GM23338 (cell line): ENCODE data around the gene BTBD19. TPM values are rescaled to one million over a fixed set of nuclear protein-coding genes. Genes with fewer than 3 reads are reported as not detected.
"Not testable (repeated sequence)": the region's sequence is repeated elsewhere in the genome, so short reads cannot be mapped to it uniquely, and the experiment has no call there.

Source experiments
- ATAC-seq: fragments of 200-7000 bp; cut with Tn5 transposase; 3 replicates; pipeline ENCODE4 v1.9.1; 2020
- DNase-seq: peaks from one replicate; pipeline ENCODE4 v3.0.0-alpha.2; 2015; ENCODE audit warnings: low spot score
- H2AFZ ChIP-seq: fragments of 200-600 bp; sonication (generic); 2 replicates; pipeline ENCODE4 v1.8.0; 2016; ENCODE audit warnings: antibody characterized with exemption, mild to moderate bottlenecking, moderate library complexity
- H3F3A ChIP-seq: fragments of 200-600 bp; sonication (generic); replicated peaks from 2 replicates; pipeline ENCODE4 v1.8.0; 2017; ENCODE audit warnings: antibody characterized with exemption, mixed run types, low read depth
- H3K27ac ChIP-seq: fragments of 200-600 bp; sonication (generic); 2 replicates; pipeline ENCODE4 v1.6.1; 2016; ENCODE audit warnings: low read depth
- H3K27me3 ChIP-seq: fragments of 200-600 bp; sonication (generic); 2 replicates; pipeline ENCODE4 v1.8.0; 2016; ENCODE audit warnings: mild to moderate bottlenecking, mixed run types, moderate library complexity; ENCODE audit not compliant: insufficient read depth
- H3K36me3 ChIP-seq: fragments of 200-600 bp; sonication (generic); 2 replicates; pipeline ENCODE4 v1.8.0; 2016; ENCODE audit warnings: mild to moderate bottlenecking; ENCODE audit not compliant: insufficient read depth
- H3K4me1 ChIP-seq: fragments of 200-600 bp; sonication (generic); 2 replicates; pipeline ENCODE4 v1.8.0; 2016; ENCODE audit warnings: mild to moderate bottlenecking, moderate library complexity; ENCODE audit not compliant: insufficient read depth
- H3K4me2 ChIP-seq: fragments of 200-600 bp; sonication (generic); 2 replicates; pipeline ENCODE4 v1.7.1; 2017; ENCODE audit warnings: mixed run types
- H3K4me3 ChIP-seq: fragments of 200-600 bp; sonication (generic); 2 replicates; pipeline ENCODE4 v1.6.1; 2016; ENCODE audit warnings: mixed run types
- H3K79me2 ChIP-seq: fragments of 200-600 bp; sonication (generic); replicated peaks from 2 replicates; pipeline ENCODE4 v1.8.0; 2017; ENCODE audit warnings: mild to moderate bottlenecking; ENCODE audit not compliant: insufficient read depth
- H3K9me2 ChIP-seq: fragments of 200-600 bp; sonication (generic); 2 replicates; pipeline ENCODE4 v1.8.0; 2017; ENCODE audit not compliant: insufficient read depth
- H4K20me1 ChIP-seq: fragments of 200-600 bp; sonication (generic); replicated peaks from 2 replicates; pipeline ENCODE4 v1.8.0; 2017; ENCODE audit warnings: mild to moderate bottlenecking; ENCODE audit not compliant: insufficient read depth
- H3K27ac Mint-ChIP-seq: 2 replicates; pipeline ENCODE4 v1.8.0; 2020; ENCODE audit warnings: inconsistent platforms, mild to moderate bottlenecking, moderate library complexity, mixed read lengths
- H3K27me3 Mint-ChIP-seq: 3 replicates; pipeline ENCODE4 v1.8.0; 2022; ENCODE audit warnings: low read depth, mild to moderate bottlenecking, moderate library complexity, mixed read lengths, inconsistent platforms; ENCODE audit not compliant: insufficient read depth, poor library complexity
- H3K36me3 Mint-ChIP-seq: 3 replicates; pipeline ENCODE4 v1.8.0; 2021; ENCODE audit warnings: low read depth, mild to moderate bottlenecking, inconsistent platforms, moderate library complexity, mixed read lengths
- H3K4me1 Mint-ChIP-seq: 3 replicates; pipeline ENCODE4 v1.8.0; 2020; ENCODE audit warnings: mild to moderate bottlenecking, inconsistent platforms, mixed read lengths
- H3K4me3 Mint-ChIP-seq: 3 replicates; pipeline ENCODE4 v1.8.0; 2021; ENCODE audit warnings: moderate library complexity, mild to moderate bottlenecking, inconsistent platforms, mixed read lengths
- H3K9me3 Mint-ChIP-seq: 3 replicates; pipeline ENCODE4 v1.8.0; 2020; ENCODE audit warnings: moderate library complexity, mild to moderate bottlenecking, inconsistent platforms, mixed read lengths
- CREB1 ChIP-seq: fragments of 250-450 bp; sonication (Bioruptor Pico); IDR thresholded peaks from 2 replicates; pipeline ENCODE4 v1.5.0; 2020; ENCODE audit warnings: low read depth, mild to moderate bottlenecking, moderate library complexity
- ETS1 ChIP-seq: IDR thresholded peaks from 2 replicates; pipeline ENCODE4 v1.6.1; 2016; ENCODE audit warnings: antibody characterized with exemption
- JUNB ChIP-seq: IDR thresholded peaks from one replicate; pipeline ENCODE4 v1.6.1; 2016; ENCODE audit warnings: antibody characterized with exemption; ENCODE audit not compliant: unreplicated experiment
- NANOG ChIP-seq: IDR thresholded peaks from 2 replicates; pipeline ENCODE4 v1.6.1; 2016; ENCODE audit warnings: antibody characterized with exemption, borderline replicate concordance
- POLR2AphosphoS5 ChIP-seq: IDR thresholded peaks from 2 replicates; pipeline ENCODE4 v1.6.1; 2016; ENCODE audit warnings: antibody characterized with exemption, low read depth
- ZNF114 ChIP-seq: fragments of 250-450 bp; sonication (Bioruptor Pico); IDR thresholded peaks from 2 replicates; pipeline ENCODE4 v1.5.0; 2020; ENCODE audit warnings: mild to moderate bottlenecking, moderate library complexity
- ZNF462 ChIP-seq: fragments of 250-450 bp; sonication (Bioruptor Pico); IDR thresholded peaks from 2 replicates; pipeline ENCODE4 v1.5.0; 2020; ENCODE audit warnings: mild to moderate bottlenecking, moderate library complexity
- polyA plus RNA-seq: library from polyadenylated mRNA; unstranded; fragments of >200 nt; fragmentation: Nextera tagmentation; extraction: Ambion mirVana; gene quantifications from 2 replicates; pipeline ENCODE4 v1.2.1, GENCODE V29; 2016
- total RNA-seq: library from RNA; depleted of rRNA; stranded (reverse); fragments of >200 nt; shearing (Covaris generic); gene quantifications from 2 replicates; pipeline ENCODE4 v1.2.3, GENCODE V29; 2014

Gene BTBD19
- total and polyA plus RNA-seq, 2 experiments from 2014 or later: 0.37 to 0.66 TPM

GRCh38 chr1:44838294-44838693 is 30.0 kb downstream of the BTBD19 start:
- H3K36me3 ChIP-seq, H2AFZ ChIP-seq, H3F3A ChIP-seq, H3K27ac Mint-ChIP-seq, H3K9me2 ChIP-seq, H3K9me3 Mint-ChIP-seq, H3K79me2 ChIP-seq, DNase-seq, H3K4me3 Mint-ChIP-seq, ATAC-seq, H3K4me2 ChIP-seq, H3K36me3 Mint-ChIP-seq, H4K20me1 ChIP-seq, H3K4me1 Mint-ChIP-seq, H3K4me3 ChIP-seq, H3K27ac ChIP-seq, H3K4me1 ChIP-seq: not testable (repeated sequence)
- H3K27me3 ChIP-seq: peaks cover 11% of the 10 kb centered on the region; the same call in 1 of the 2 replicates
- peaks cover 14% of the 10 kb centered on the region for H3K27me3 Mint-ChIP-seq

GRCh38 chr1:44839576-44839975 is 31.3 kb downstream of the BTBD19 start:
- Histone ChIP-seq H3K9me2 (no peaks in the 10 kb centered on the region), H3K4me2 (no peak overlapping the region), H3F3A (0 out of 2 replicates have a peak, but pooled peaks cover 5% of the 10 kb centered on the region), H3K4me1 (peaks cover 7% of the 10 kb centered on the region; the same call in 1 of the 2 replicates), H3K79me2 (no peaks in the 10 kb centered on the region), H3K27ac (no peak overlapping the region), H3K27me3 (peaks cover 11% of the 10 kb centered on the region; the same call in 1 of the 2 replicates), H2AFZ (0 out of 2 replicates have a peak overlapping the region, but pooled peaks have one; percentile 2), H4K20me1 (no peaks in the 10 kb centered on the region), H3K36me3 (no peaks in the 10 kb centered on the region), H3K4me3 (no peak overlapping the region)
- no peak overlapping the region for H3K4me3 Mint-ChIP-seq
- ATAC-seq (no peak), DNase-seq (no peak)
- H3K9me3 Mint-ChIP-seq: 0 out of 3 replicates have a peak, but pooled peaks cover 4% of the 10 kb centered on the region
- H3K27me3 Mint-ChIP-seq: peaks cover 18% of the 10 kb centered on the region
- H3K4me1 Mint-ChIP-seq: no peaks in the 10 kb centered on the region; the same call in 2 of the 3 replicates
- 0 out of 3 replicates have a peak, but pooled peaks cover 3% of the 10 kb centered on the region for H3K36me3 Mint-ChIP-seq
- no peak overlapping the region for H3K27ac Mint-ChIP-seq
- no peak for TF ChIP-seq CREB1
- no peak for TF ChIP-seq ZNF462 (CRISPR knock-in tag)
- TF ChIP-seq POLR2AphosphoS5: no peak
- TF ChIP-seq JUNB: no peak
- no peak for TF ChIP-seq NANOG
- no peak for TF ChIP-seq ETS1
- no peak for TF ChIP-seq ZNF114 (CRISPR knock-in tag)
